GM19035 (cell line): ENCODE results near the gene POU2AF1.
A peak's percentile ranks its signal among the peaks of the same experiment; 100 is the strongest.

Experiments
- ATAC-seq: cut with Tn5 transposase; IDR thresholded peaks from one replicate; pipeline ENCODE4 v1.9.1; 2021; ENCODE audit not compliant: unreplicated experiment

Gene POU2AF1

GRCh38 chr11:111378861-111379601 lies at the start of gene POU2AF1:
POU2AF1 (minus strand) TSS chr11:111379275; CDS start chr11:111379177, 98 bp downstream.
- peak; percentile 76 for ATAC-seq

GRCh38 chr11:111428113-111428876 lies 49.2 kb upstream of the POU2AF1 start:
- ATAC-seq = no peak

GRCh38 chr11:111427471-111427912 lies 48.4 kb upstream of the POU2AF1 start:
- no peak for ATAC-seq

GRCh38 chr11:111426617-111427016 lies 47.5 kb upstream of the POU2AF1 start:
- no peak for ATAC-seq

- peak; percentile 26 for ATAC-seq
These were observed 44.2 kb upstream of the POU2AF1 start for GRCh38 chr11:111423250-111423615.

- ATAC-seq = peak; percentile 83
These were observed 43.6 kb upstream of the POU2AF1 start for GRCh38 chr11:111422494-111423249.

- no peak for ATAC-seq
These were observed 42.2 kb upstream of the POU2AF1 start for GRCh38 chr11:111421251-111421650.

GRCh38 chr11:111419641-111420327 lies 40.7 kb upstream of the POU2AF1 start:
- ATAC-seq = no peak

GRCh38 chr11:111419181-111419580 lies 40.1 kb upstream of the POU2AF1 start:
- no peak for ATAC-seq

- no peak for ATAC-seq
These were observed 39.3 kb upstream of the POU2AF1 start for GRCh38 chr11:111418436-111418787.

GRCh38 chr11:111417766-111418435 lies 38.8 kb upstream of the POU2AF1 start:
- ATAC-seq = peak; percentile 41

GRCh38 chr11:111417011-111417765 lies 38.1 kb upstream of the POU2AF1 start:
- ATAC-seq = peak; percentile 65

GRCh38 chr11:111416231-111416960 lies 37.3 kb upstream of the POU2AF1 start:
- ATAC-seq = peak; percentile 12

GRCh38 chr11:111414936-111415335 lies 35.9 kb upstream of the POU2AF1 start:
- no peak for ATAC-seq

- ATAC-seq = peak; percentile 29
These were observed 35.3 kb upstream of the POU2AF1 start for GRCh38 chr11:111414267-111414931.

- ATAC-seq = no peak
These were observed 34.8 kb upstream of the POU2AF1 start for GRCh38 chr11:111413849-111414248.

GRCh38 chr11:111412293-111412692 lies 33.2 kb upstream of the POU2AF1 start:
- ATAC-seq = no peak

GRCh38 chr11:111411456-111411855 lies 32.4 kb upstream of the POU2AF1 start:
- ATAC-seq = no peak

GRCh38 chr11:111410951-111411350 lies 31.9 kb upstream of the POU2AF1 start:
- ATAC-seq = no peak
